ENCODE measurements around the gene RBM19.
A peak's percentile ranks its signal among the peaks of the same experiment; 100 is the strongest.

DNA sequence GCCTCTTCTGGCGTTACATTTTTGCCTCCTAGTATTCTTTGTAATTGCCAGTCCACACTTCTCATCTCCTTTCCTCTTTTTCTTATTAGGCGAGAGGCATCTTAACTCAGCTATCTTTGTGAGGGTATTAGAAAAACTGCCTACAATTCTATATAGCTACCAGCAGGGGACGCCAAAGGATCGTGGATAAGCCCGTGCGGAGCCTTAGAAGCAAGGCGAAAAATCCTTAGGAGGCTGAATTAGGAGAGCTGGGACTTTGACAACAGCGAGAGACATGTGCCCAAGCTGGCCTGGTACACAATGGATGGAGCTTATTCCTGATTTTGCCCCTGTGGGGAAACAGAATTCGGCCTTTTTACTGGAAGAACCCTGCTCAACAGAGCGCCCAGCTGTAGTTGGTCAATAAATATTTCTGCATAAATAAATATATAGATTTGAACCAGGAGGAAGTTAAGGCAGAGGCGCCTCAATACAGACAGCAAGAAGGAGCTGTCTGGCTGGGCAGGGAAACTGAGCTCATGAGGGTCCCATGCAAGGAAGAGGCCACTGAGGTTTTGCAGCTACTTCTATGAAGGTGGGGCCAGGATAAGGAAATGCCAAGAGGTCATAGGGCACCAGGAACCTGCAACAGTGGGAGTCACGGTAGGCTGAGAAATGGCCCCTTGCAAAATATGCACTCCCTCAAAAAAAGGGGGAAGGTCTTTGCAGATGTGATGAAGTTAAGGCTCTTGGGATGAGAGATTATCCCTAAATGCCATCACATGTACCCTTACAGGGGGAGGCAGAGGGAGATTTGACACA, 14.6 kb upstream of the RBM19 start:
- TF ChIP-seq CTCF (conservative IDR thresholded peaks at IDR 0.05 in 1 of 2, IDR thresholded peaks at IDR 0.05 in 1 of 2; ENCODE audit: low read depth in 1 of 2, low read length in 2 of 2) (peak; percentile 98 to 99), EZH2 (IDR thresholded peaks at IDR 0.05; ENCODE audit: low read length, missing control alignments) (no peak)
